Muscle of leg (tissue), 11 donors: ENCODE measurements around the gene DUS2. TPM values are rescaled to one million over a fixed set of nuclear protein-coding genes. Genes with fewer than 3 reads are reported as not detected.

Experiments
- DNase-seq: peaks from one replicate; pipeline ENCODE4 v3.0.0; 2013
- H3K27ac ChIP-seq: one replicate; pipeline ENCODE4 v1.5.1; 2013; ENCODE audit warnings: mild to moderate bottlenecking, low read length, control low read depth
- H3K27me3 ChIP-seq: one replicate; pipeline ENCODE4 v1.6.1; 2013; ENCODE audit warnings: low read length; ENCODE audit not compliant: control insufficient read depth, insufficient read depth
- H3K36me3 ChIP-seq: one replicate; pipeline ENCODE4 v1.6.1; 2013; ENCODE audit warnings: low read length; ENCODE audit not compliant: control insufficient read depth, insufficient read depth
- H3K4me1 ChIP-seq: one replicate; pipeline ENCODE4 v1.6.1; 2013; ENCODE audit warnings: low read length; ENCODE audit not compliant: control insufficient read depth, insufficient read depth
- H3K4me3 ChIP-seq: one replicate; pipeline ENCODE4 v1.5.1; 2013; ENCODE audit warnings: low read length, control low read depth
- H3K9me3 ChIP-seq: replicated peaks from 2 replicates; pipeline ENCODE4 v1.6.1; 2013; ENCODE audit warnings: low read depth, low read length; ENCODE audit not compliant: control insufficient read depth
- WGBS: methylation state at CpG from one replicate; pipeline ENCODE4 v1.1.5; 2013; ENCODE audit warnings: missing lambda C conversion rate; ENCODE audit not compliant: insufficient coverage; 5-methylcytosine and 5-hydroxymethylcytosine counted together
- polyA plus RNA-seq, 8 donors: library from polyadenylated mRNA; unstranded; fragments of 120-200 nt; gene quantifications; one replicate each; pipeline versions ENCODE4 v1.2.1 to v1.2.3, GENCODE V29; 2013; ENCODE audit warnings: inconsistent platforms in 1 of 8, low replicate concordance in 1 of 8; ENCODE audit not compliant: insufficient read length in 8 of 8, insufficient read depth in 1 of 8
- total RNA-seq: library from RNA; stranded (reverse); fragments of 120-200 nt; gene quantifications from one replicate; pipeline ENCODE4 v1.2.4, GENCODE V29; 2013

DUS2 gene
- total and polyA plus RNA-seq, 9 donors = 10.1 to 13.7 (median 12.5) TPM

GRCh38 chr16:68074850-68075555 is 51.9 kb downstream of the DUS2 start:
- no peak overlapping the region for H3K27ac ChIP-seq
- H3K9me3 ChIP-seq = no peaks in the 10 kb centered on the region
- 87% methylated on average over 3 of the region's 6 CpGs for WGBS
- H3K4me1 ChIP-seq = peaks cover 67% of the 10 kb centered on the region
- DNase-seq = no peak
- H3K27me3 ChIP-seq = no peaks in the 10 kb centered on the region
- H3K36me3 ChIP-seq = peaks cover 71% of the 10 kb centered on the region
- H3K4me3 ChIP-seq = no peak overlapping the region

- 87% methylated on average over 3 of the region's 3 CpGs for WGBS
- Histone ChIP-seq H3K27me3 (no peaks in the 10 kb centered on the region), H3K4me1 (peaks cover 65% of the 10 kb centered on the region), H3K9me3 (no peaks in the 10 kb centered on the region), H3K4me3 (no peak overlapping the region), H3K36me3 (peaks cover 61% of the 10 kb centered on the region), H3K27ac (no peak overlapping the region)
- no peak for DNase-seq
Measured at GRCh38 chr16:68075980-68076379, 52.9 kb downstream of the DUS2 start.

GRCh38 chr16:68076560-68076959 is 53.5 kb downstream of the DUS2 start:
- Histone ChIP-seq H3K9me3 (no peaks in the 10 kb centered on the region), H3K27ac (no peak overlapping the region), H3K27me3 (no peaks in the 10 kb centered on the region), H3K4me3 (no peak overlapping the region), H3K4me1 (peaks cover 64% of the 10 kb centered on the region), H3K36me3 (peaks cover 57% of the 10 kb centered on the region)
- DNase-seq = no peak
- WGBS = 93% methylated on average over 2 of the region's 3 CpGs

GRCh38 chr16:68077866-68078700 is 55.0 kb downstream of the DUS2 start:
- Histone ChIP-seq H3K9me3 (no peaks in the 10 kb centered on the region), H3K36me3 (peaks cover 48% of the 10 kb centered on the region), H3K27ac (no peak overlapping the region), H3K4me3 (no peak overlapping the region), H3K4me1 (peaks cover 64% of the 10 kb centered on the region), H3K27me3 (no peaks in the 10 kb centered on the region)
- DNase-seq = no peak
- WGBS = 82% methylated on average over 3 of the region's 7 CpGs

- DNase-seq = no peak
- peaks cover 44% of the 10 kb centered on the region for H3K36me3 ChIP-seq
- H3K4me3 ChIP-seq = no peak overlapping the region
- no peak overlapping the region for H3K27ac ChIP-seq
- WGBS = 92% methylated on average over 7 of the region's 8 CpGs
- H3K9me3 ChIP-seq = no peaks in the 10 kb centered on the region
- no peaks in the 10 kb centered on the region for H3K27me3 ChIP-seq
- peaks cover 71% of the 10 kb centered on the region for H3K4me1 ChIP-seq
Measured at GRCh38 chr16:68078701-68079375, 55.8 kb downstream of the DUS2 start.

GRCh38 chr16:68079376-68079625 is 56.2 kb downstream of the DUS2 start:
- Histone ChIP-seq H3K27me3 (no peaks in the 10 kb centered on the region), H3K9me3 (no peaks in the 10 kb centered on the region), H3K36me3 (peaks cover 39% of the 10 kb centered on the region), H3K27ac (no peak overlapping the region), H3K4me1 (peaks cover 72% of the 10 kb centered on the region), H3K4me3 (no peak overlapping the region)
- no peak for DNase-seq

- H3K9me3 ChIP-seq = no peaks in the 10 kb centered on the region
- H3K27ac ChIP-seq = peak overlapping the region; percentile 74
- no peaks in the 10 kb centered on the region for H3K27me3 ChIP-seq
- H3K36me3 ChIP-seq = peaks cover 35% of the 10 kb centered on the region
- peaks cover 71% of the 10 kb centered on the region for H3K4me1 ChIP-seq
- no CpG with 5 or more reads among the region's 13 CpGs for WGBS
- DNase-seq = peak; percentile 84
- H3K4me3 ChIP-seq = no peak overlapping the region
Measured at GRCh38 chr16:68079626-68080344, 56.7 kb downstream of the DUS2 start.

GRCh38 chr16:68081861-68082628 is 59.0 kb downstream of the DUS2 start:
- DNase-seq = peak; percentile 67
- H3K27me3 ChIP-seq = no peaks in the 10 kb centered on the region
- H3K9me3 ChIP-seq = no peaks in the 10 kb centered on the region
- no peak overlapping the region for H3K4me3 ChIP-seq
- H3K27ac ChIP-seq = no peak overlapping the region
- peaks cover 17% of the 10 kb centered on the region for H3K36me3 ChIP-seq
- H3K4me1 ChIP-seq = peaks cover 54% of the 10 kb centered on the region

GRCh38 chr16:68082629-68083238 is 59.6 kb downstream of the DUS2 start:
- DNase-seq = no peak

More at GRCh38 chr16:68082629-68083238, 59.6 kb downstream of the DUS2 start:
- no peaks in the 10 kb centered on the region for H3K9me3 ChIP-seq
- H3K27ac ChIP-seq = no peak overlapping the region
- peaks cover 12% of the 10 kb centered on the region for H3K36me3 ChIP-seq
- H3K27me3 ChIP-seq = no peaks in the 10 kb centered on the region
- H3K4me1 ChIP-seq = peaks cover 56% of the 10 kb centered on the region
- H3K4me3 ChIP-seq = no peak overlapping the region
- no CpG with 5 or more reads among the region's 2 CpGs for WGBS
